ENCODE data around the gene CCL18.
"Not testable (repeated sequence)": the region's sequence is repeated elsewhere in the genome, so short reads cannot be mapped to it uniquely, and the experiment has no call there.

Gene CCL18

GRCh38 chr17:36104701-36105181 lies 40.7 kb downstream of the CCL18 start:
- DNase-seq: no peak

- DNase-seq: no peak
Measured at GRCh38 chr17:36105781-36106492, 41.9 kb downstream of the CCL18 start.

GRCh38 chr17:36106493-36106835 lies 42.4 kb downstream of the CCL18 start:
- DNase-seq: no peak

- DNase-seq: no peak
Measured at GRCh38 chr17:36107660-36108059, 43.6 kb downstream of the CCL18 start.

GRCh38 chr17:36108265-36108664 lies 44.2 kb downstream of the CCL18 start:
- not testable (repeated sequence) for DNase-seq

GRCh38 chr17:36111068-36111490 lies 47.0 kb downstream of the CCL18 start:
- no peak for DNase-seq

GRCh38 chr17:36112572-36112971 lies 48.5 kb downstream of the CCL18 start:
- no peak for DNase-seq

GRCh38 chr17:36113131-36113530 lies 49.1 kb downstream of the CCL18 start:
- not testable (repeated sequence) for DNase-seq

- DNase-seq: not testable (repeated sequence)
Measured at GRCh38 chr17:36114971-36115648, 51.0 kb downstream of the CCL18 start.

- DNase-seq: not testable (repeated sequence)
Measured at GRCh38 chr17:36115649-36115977, 51.5 kb downstream of the CCL18 start.

GRCh38 chr17:36117505-36118382 lies 53.7 kb downstream of the CCL18 start:
- no peak for DNase-seq

- DNase-seq: no peak
Measured at GRCh38 chr17:36118477-36119353, 54.6 kb downstream of the CCL18 start.

GRCh38 chr17:36120221-36120620 lies 56.1 kb downstream of the CCL18 start:
- no peak for DNase-seq

- not testable (repeated sequence) for DNase-seq
Measured at GRCh38 chr17:36121099-36121498, 57.0 kb downstream of the CCL18 start.
